ENCODE data around the gene IDE. TPM values are rescaled to one million over a fixed set of nuclear protein-coding genes. Genes with fewer than 3 reads are reported as not detected.

Gene IDE
- 10 to 100 TPM in 4 of 5 donors, 1 to 10 TPM in 1; 9.3 to 62.4 (median 29.0) TPM for total RNA-seq
- 1 to 10 TPM; 6.9 to 8.6 (median 7.5) TPM for polyA plus RNA-seq
- long read RNA-seq, donor 1: 0 reads
- long read RNA-seq, donor 2: 0 reads
- long read RNA-seq, donor 3, full-length matches to known transcripts: 1 of 1 reads
- long read RNA-seq, donor 3, partial matches to known transcripts: 0 of 1 reads
- long read RNA-seq, donor 3, other reads (novel, unspliced or antisense): 0 of 1 reads
- long read RNA-seq, donor 4, full-length matches to known transcripts: 1 of 1 reads
- long read RNA-seq, donor 4, partial matches to known transcripts: 0 of 1 reads
- long read RNA-seq, donor 4, other reads (novel, unspliced or antisense): 0 of 1 reads
- long read RNA-seq, donor 5, full-length matches to known transcripts: 2 of 2 reads
- long read RNA-seq, donor 5, partial matches to known transcripts: 0 of 2 reads
- long read RNA-seq, donor 5, other reads (novel, unspliced or antisense): 0 of 2 reads
- long read RNA-seq, donor 6, full-length matches to known transcripts: 4 of 4 reads
- long read RNA-seq, donor 6, partial matches to known transcripts: 0 of 4 reads
- long read RNA-seq, donor 6, other reads (novel, unspliced or antisense): 0 of 4 reads
- long read RNA-seq, donor 7: 0 reads
- long read RNA-seq, donor 8: 0 reads
- long read RNA-seq, donor 9: 0 reads
- long read RNA-seq, donor 10: 0 reads

- WGBS, 5 donors: 0 to 1% (median 1%) methylated on average over 16 to 80 of the region's 80 CpGs
- Histone ChIP-seq H3K27me3 (no peaks in the 10 kb centered on the region), H3K27ac (peak within 1 kb of the TSS; percentile 90 to 97 (median 95)), H3K4me3 (peak within 1 kb of the TSS; percentile 69 to 94 (median 76)), H3K4me1 (peaks cover 22 to 45% (median 31%) of the 10 kb centered on the region in 4 donors), H3K36me3 (peaks cover 0 to 8% (median 0%) of the 10 kb centered on the region in 4 donors), H3K9me3 (no peaks in the 10 kb centered on the region)
- peak; percentile 91 to 97 for DNase-seq
- intact Hi-C loops (cut with DNase I; ENCODE audit: low total_unique reads): loop anchor here (5.0 kb wide), 1 partner anchor 57 kb away; no protein-coding TSS in a partner anchor
- TF ChIP-seq EP300 (IDR thresholded peaks at IDR 0.05): no peak
- no peak for TF ChIP-seq POLR2A (IDR thresholded peaks at IDR 0.05)
- peak; percentile 49 to 88 (median 81) for TF ChIP-seq POLR2AphosphoS5 (IDR thresholded peaks at IDR 0.05)
- peak in 5 of 7 experiments; percentile 56 to 85 (median 67) for TF ChIP-seq CTCF (IDR thresholded peaks at IDR 0.05)
Observed at GRCh38 chr10:92573798-92574547, at the start of gene IDE. Gene IDE, minus strand, starts transcription at chr10:92574093. Its CDS starts 74 bp downstream, at chr10:92574019.

GRCh38 chr10:92619368-92619767 lies 45.5 kb upstream of the IDE start:
- no peak for TF ChIP-seq POLR2A (IDR thresholded peaks at IDR 0.05)
- TF ChIP-seq EP300 (IDR thresholded peaks at IDR 0.05): no peak
- TF ChIP-seq CTCF (IDR thresholded peaks at IDR 0.05): no peak
- TF ChIP-seq POLR2AphosphoS5 (IDR thresholded peaks at IDR 0.05): no peak
- no peak for DNase-seq
- no peak overlapping the region for H3K4me3 ChIP-seq
- no peaks in the 10 kb centered on the region for H3K9me3 ChIP-seq
- H3K36me3 ChIP-seq: peaks cover 0 to 22% (median 2%) of the 10 kb centered on the region in 4 donors
- H3K4me1 ChIP-seq: no peaks in the 10 kb centered on the region
- no peak overlapping the region for H3K27ac ChIP-seq
- no peaks in the 10 kb centered on the region for H3K27me3 ChIP-seq
- intact Hi-C loops (cut with DNase I; ENCODE audit: low total_unique reads): no loop called here

GRCh38 chr10:92615515-92615914 lies 41.6 kb upstream of the IDE start:
- no peak overlapping the region for H3K27ac ChIP-seq
- no peak overlapping the region for H3K4me3 ChIP-seq
- no peaks in the 10 kb centered on the region for H3K4me1 ChIP-seq
- no peaks in the 10 kb centered on the region for H3K27me3 ChIP-seq
- no peaks in the 10 kb centered on the region for H3K9me3 ChIP-seq
- TF ChIP-seq POLR2A (IDR thresholded peaks at IDR 0.05) (no peak), EP300 (IDR thresholded peaks at IDR 0.05) (no peak), CTCF (IDR thresholded peaks at IDR 0.05) (no peak), POLR2AphosphoS5 (IDR thresholded peaks at IDR 0.05) (no peak)
- peaks cover 0 to under 1% (median 0%) of the 10 kb centered on the region in 4 donors for H3K36me3 ChIP-seq
- WGBS, 5 donors: 96 to 99% (median 98%) methylated on average over 3 of the region's 3 CpGs
- intact Hi-C loops (cut with DNase I; ENCODE audit: low total_unique reads): no loop called here
- DNase-seq: no peak

GRCh38 chr10:92604841-92605240 lies 30.9 kb upstream of the IDE start:
- WGBS, 5 donors: 81 to 90% (median 86%) methylated on average over 2 of the region's 2 CpGs
- Histone ChIP-seq H3K27me3 (no peaks in the 10 kb centered on the region), H3K9me3 (no peaks in the 10 kb centered on the region), H3K27ac (no peak overlapping the region), H3K4me1 (no peaks in the 10 kb centered on the region), H3K4me3 (no peak overlapping the region), H3K36me3 (peaks cover 0 to 15% (median 0%) of the 10 kb centered on the region in 4 donors)
- intact Hi-C loops (cut with DNase I; ENCODE audit: low total_unique reads): no loop called here
- no peak for DNase-seq
- TF ChIP-seq EP300 (IDR thresholded peaks at IDR 0.05) (no peak), POLR2A (IDR thresholded peaks at IDR 0.05) (no peak), CTCF (IDR thresholded peaks at IDR 0.05) (no peak), POLR2AphosphoS5 (IDR thresholded peaks at IDR 0.05) (no peak)
